Measurements from ENCODE around the gene CDKL2. TPM values are rescaled to one million over a fixed set of nuclear protein-coding genes. Genes with fewer than 3 reads are reported as not detected.

CDKL2 gene
- polyA plus RNA-seq, 1 donor (not counting 4 experiments of a cell fraction or from before 2014, with no cell fraction given), result 0.64 TPM

- dilution Hi-C loops (cut with MboI; ENCODE audit: extremely low pct_ligation_motif_present, low sequenced_read_pairs), result no loop called here
- Histone ChIP-seq H3K79me2 (ENCODE audit: control insufficient read depth, insufficient read depth, low read length) (no peaks in the 10 kb centered on the region), H2AFZ (ENCODE audit: control insufficient read depth, low read length) (no peak overlapping the region), H3K4me1 (ENCODE audit: control insufficient read depth, extremely low read depth, insufficient read depth, low read length) (peaks cover 4% of the 10 kb centered on the region), H4K20me1 (ENCODE audit: control insufficient read depth, extremely low read depth, insufficient read depth, low read length) (no peaks in the 10 kb centered on the region), H3K4me3 (ENCODE audit: control insufficient read depth in 2 of 3, extremely low read depth in 1 of 3, insufficient read depth in 2 of 3, low read depth in 1 of 3, low read length in 3 of 3) (no peak overlapping the region), H3K4me2 (ENCODE audit: control insufficient read depth, extremely low read depth, insufficient read depth, low read depth, low read length) (no peak overlapping the region), H3K36me3 (ENCODE audit: control insufficient read depth in 2 of 2, extremely low read depth in 1 of 2, insufficient read depth in 2 of 2, low read length in 2 of 2) (no peaks in the 10 kb centered on the region), H3K9me1 (ENCODE audit: control insufficient read depth, extremely low read depth, insufficient read depth, low read length) (no peaks in the 10 kb centered on the region), H3K27ac (ENCODE audit: control insufficient read depth, insufficient read depth, low read length) (no peak overlapping the region), H3K9me3 (ENCODE audit: control insufficient read depth, low read depth, low read length) (no peaks in the 10 kb centered on the region), H3K9ac (ENCODE audit: control insufficient read depth, extremely low read depth, insufficient read depth, low read length) (no peak overlapping the region), H3K27me3 (ENCODE audit: control insufficient read depth, extremely low read depth, insufficient read depth, low read length) (no peaks in the 10 kb centered on the region)
- TF ChIP-seq, protein P1, sequence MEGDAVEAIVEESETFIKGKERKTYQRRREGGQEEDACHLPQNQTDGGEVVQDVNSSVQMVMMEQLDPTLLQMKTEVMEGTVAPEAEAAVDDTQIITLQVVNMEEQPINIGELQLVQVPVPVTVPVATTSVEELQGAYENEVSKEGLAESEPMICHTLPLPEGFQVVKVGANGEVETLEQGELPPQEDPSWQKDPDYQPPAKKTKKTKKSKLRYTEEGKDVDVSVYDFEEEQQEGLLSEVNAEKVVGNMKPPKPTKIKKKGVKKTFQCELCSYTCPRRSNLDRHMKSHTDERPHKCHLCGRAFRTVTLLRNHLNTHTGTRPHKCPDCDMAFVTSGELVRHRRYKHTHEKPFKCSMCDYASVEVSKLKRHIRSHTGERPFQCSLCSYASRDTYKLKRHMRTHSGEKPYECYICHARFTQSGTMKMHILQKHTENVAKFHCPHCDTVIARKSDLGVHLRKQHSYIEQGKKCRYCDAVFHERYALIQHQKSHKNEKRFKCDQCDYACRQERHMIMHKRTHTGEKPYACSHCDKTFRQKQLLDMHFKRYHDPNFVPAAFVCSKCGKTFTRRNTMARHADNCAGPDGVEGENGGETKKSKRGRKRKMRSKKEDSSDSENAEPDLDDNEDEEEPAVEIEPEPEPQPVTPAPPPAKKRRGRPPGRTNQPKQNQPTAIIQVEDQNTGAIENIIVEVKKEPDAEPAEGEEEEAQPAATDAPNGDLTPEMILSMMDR (optimal IDR thresholded peaks at IDR 0.05 in 1 of 3, IDR thresholded peaks at IDR 0.05 in 1 of 3, conservative IDR thresholded peaks at IDR 0.05 in 1 of 3; ENCODE audit: extremely low read depth in 1 of 3, insufficient read depth in 2 of 3, low read length in 3 of 3), result no peak
- TF ChIP-seq EZH2 (IDR thresholded peaks at IDR 0.05; ENCODE audit: low read length), result no peak
- FAIRE-seq (no peak), DNase-seq (ENCODE audit: low read depth, low spot score) (no peak)
Measured at GRCh38 chr4:75565481-75565880, 64.8 kb downstream of the CDKL2 start.

GRCh38 chr4:75564023-75564422, 66.3 kb downstream of the CDKL2 start:
- H3K27ac ChIP-seq (ENCODE audit: control insufficient read depth, insufficient read depth, low read length), result no peak overlapping the region
- TF ChIP-seq, protein P1 (optimal IDR thresholded peaks at IDR 0.05 in 1 of 3, IDR thresholded peaks at IDR 0.05 in 1 of 3, conservative IDR thresholded peaks at IDR 0.05 in 1 of 3; ENCODE audit: extremely low read depth in 1 of 3, insufficient read depth in 2 of 3, low read length in 3 of 3), result no peak
- TF ChIP-seq EZH2 (IDR thresholded peaks at IDR 0.05; ENCODE audit: low read length), result no peak
- no peaks in the 10 kb centered on the region for H3K36me3 ChIP-seq (ENCODE audit: control insufficient read depth in 2 of 2, extremely low read depth in 1 of 2, insufficient read depth in 2 of 2, low read length in 2 of 2)
- FAIRE-seq (no peak), DNase-seq (ENCODE audit: low read depth, low spot score) (no peak)
- H3K27me3 ChIP-seq (ENCODE audit: control insufficient read depth, extremely low read depth, insufficient read depth, low read length), result no peaks in the 10 kb centered on the region
- H3K9ac ChIP-seq (ENCODE audit: control insufficient read depth, extremely low read depth, insufficient read depth, low read length), result no peak overlapping the region
- no peak overlapping the region for H3K4me3 ChIP-seq (ENCODE audit: control insufficient read depth in 2 of 3, extremely low read depth in 1 of 3, insufficient read depth in 2 of 3, low read depth in 1 of 3, low read length in 3 of 3)
- no peaks in the 10 kb centered on the region for H3K9me3 ChIP-seq (ENCODE audit: control insufficient read depth, low read depth, low read length)
- peaks cover 4% of the 10 kb centered on the region for H3K4me1 ChIP-seq (ENCODE audit: control insufficient read depth, extremely low read depth, insufficient read depth, low read length)
- H4K20me1 ChIP-seq (ENCODE audit: control insufficient read depth, extremely low read depth, insufficient read depth, low read length), result no peaks in the 10 kb centered on the region
- H3K79me2 ChIP-seq (ENCODE audit: control insufficient read depth, insufficient read depth, low read length), result no peaks in the 10 kb centered on the region
- H3K4me2 ChIP-seq (ENCODE audit: control insufficient read depth, extremely low read depth, insufficient read depth, low read depth, low read length), result no peak overlapping the region
- dilution Hi-C loops (cut with MboI; ENCODE audit: extremely low pct_ligation_motif_present, low sequenced_read_pairs), result no loop called here
- H3K9me1 ChIP-seq (ENCODE audit: control insufficient read depth, extremely low read depth, insufficient read depth, low read length), result no peaks in the 10 kb centered on the region
- H2AFZ ChIP-seq (ENCODE audit: control insufficient read depth, low read length), result no peak overlapping the region
